NCI-H2196 treated with DMSO at 0.1 percent for 48 hours (cell line): ENCODE results near the gene TUBGCP6.

ENCODE experiments used
- DNase-seq: peaks from one replicate; lab custom pipeline; 2025; ENCODE audit not compliant: unreplicated experiment; lab: John Stamatoyannopoulos, UW

Gene TUBGCP6

GRCh38 chr22:50227579-50228215, 17.1 kb downstream of the TUBGCP6 start:
- no peak for DNase-seq

- no peak for DNase-seq
Observed at GRCh38 chr22:50226875-50227165, 18.0 kb downstream of the TUBGCP6 start.

GRCh38 chr22:50226063-50226874, 18.6 kb downstream of the TUBGCP6 start:
- no peak for DNase-seq

- no peak for DNase-seq
Observed at GRCh38 chr22:50225200-50225969, 19.4 kb downstream of the TUBGCP6 start.

GRCh38 chr22:50224071-50224470, 20.8 kb downstream of the TUBGCP6 start:
- DNase-seq: no peak

- DNase-seq: no peak
Observed at GRCh38 chr22:50222508-50222907, 22.3 kb downstream of the TUBGCP6 start.

- DNase-seq: no peak
Observed at GRCh38 chr22:50221410-50222300, 23.2 kb downstream of the TUBGCP6 start.

- DNase-seq: no peak
Observed at GRCh38 chr22:50220603-50221409, 24.0 kb downstream of the TUBGCP6 start.

- no peak for DNase-seq
Observed at GRCh38 chr22:50219800-50220602, 24.8 kb downstream of the TUBGCP6 start.

GRCh38 chr22:50218996-50219727, 25.7 kb downstream of the TUBGCP6 start:
- DNase-seq: peak; percentile 35

- DNase-seq: peak; percentile 47
Observed at GRCh38 chr22:50218153-50218995, 26.4 kb downstream of the TUBGCP6 start.

- no peak for DNase-seq
Observed at GRCh38 chr22:50217543-50218152, 27.2 kb downstream of the TUBGCP6 start.

GRCh38 chr22:50216684-50217520, 27.9 kb downstream of the TUBGCP6 start:
- no peak for DNase-seq

- no peak for DNase-seq
Observed at GRCh38 chr22:50216055-50216683, 28.7 kb downstream of the TUBGCP6 start.

GRCh38 chr22:50215297-50216054, 29.3 kb downstream of the TUBGCP6 start:
- no peak for DNase-seq
